ENCODE measurements around the gene UBA5.

UBA5 gene

DNA sequence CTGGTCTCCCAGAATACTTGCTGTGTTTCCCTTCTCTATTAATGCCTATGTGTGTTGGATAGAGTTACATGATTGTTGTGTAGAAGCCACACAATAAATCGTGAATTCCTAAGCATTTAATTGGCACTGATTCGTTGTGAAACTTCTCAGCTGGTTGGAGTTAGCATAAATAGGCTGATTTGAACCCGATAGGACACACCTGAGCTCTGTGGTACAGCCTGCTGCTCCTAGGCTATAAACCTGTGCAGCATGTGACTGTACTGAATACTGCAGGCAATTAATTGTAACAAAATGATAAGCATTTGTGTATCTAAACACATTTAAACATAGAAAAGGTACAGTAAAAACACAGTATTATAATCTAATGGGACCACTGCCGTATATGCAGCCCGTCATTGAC lies 5.4 kb upstream of the UBA5 start:
- no peak for DNase-seq

DNA sequence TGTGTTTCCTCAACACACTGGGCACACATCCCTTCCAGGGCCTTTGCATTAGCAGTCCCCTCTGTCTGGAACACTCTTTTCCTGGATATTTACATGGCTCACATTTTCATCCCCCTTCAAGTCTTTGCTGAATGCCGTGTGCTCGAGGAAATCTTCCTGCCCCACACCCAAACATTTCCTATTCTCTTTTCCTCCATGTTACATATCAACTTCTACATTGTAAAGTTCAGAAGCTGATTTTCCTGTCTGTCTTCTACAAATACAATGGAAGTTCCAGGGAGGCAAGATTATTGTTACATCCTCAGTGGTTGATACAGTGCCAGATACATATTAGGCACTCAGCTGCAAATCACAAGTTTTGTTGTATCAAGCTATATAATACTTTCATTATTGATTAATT lies 4.7 kb upstream of the UBA5 start:
- no peak for DNase-seq

DNA sequence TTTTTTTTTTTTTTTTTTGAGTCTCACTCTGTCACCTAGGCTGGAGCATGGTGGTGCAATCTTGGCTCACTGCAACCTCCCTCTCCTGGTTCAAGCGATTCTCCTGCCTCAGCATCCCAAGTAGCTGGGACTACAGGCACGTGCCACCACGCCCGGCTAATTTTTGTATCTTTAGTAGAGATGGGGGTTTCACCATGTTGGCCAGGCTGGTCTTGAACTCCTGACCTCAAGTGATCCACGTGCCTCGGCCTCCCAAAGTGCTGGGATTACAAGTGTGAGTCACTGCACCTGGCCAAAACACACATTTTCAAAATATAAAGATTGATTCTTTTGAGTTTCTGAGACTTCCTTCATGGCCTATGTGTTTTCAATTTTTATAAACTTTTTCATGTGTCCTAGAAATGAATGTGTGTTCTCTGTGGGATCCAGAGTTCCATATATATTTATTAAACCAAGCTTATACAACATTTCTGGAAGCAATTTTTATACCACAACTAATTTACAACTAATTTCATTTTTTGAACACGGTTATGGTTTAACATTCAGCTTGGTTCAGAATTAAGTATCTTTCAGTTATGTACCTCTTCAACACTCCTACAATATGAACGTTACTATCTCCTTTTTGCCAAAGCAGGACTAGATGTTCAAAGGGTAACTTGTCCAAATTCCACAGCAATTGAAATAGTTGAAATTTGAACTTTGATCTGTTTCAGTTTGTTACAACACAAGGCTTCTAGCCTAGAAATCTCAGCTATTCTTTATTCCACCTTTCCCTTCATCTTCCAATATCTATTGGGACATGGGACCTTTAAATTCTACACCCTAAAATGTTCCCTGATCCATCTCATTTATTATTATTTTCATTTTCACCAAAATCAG lies 2.0 kb upstream of the UBA5 start:
- DNase-seq: no peak

DNA sequence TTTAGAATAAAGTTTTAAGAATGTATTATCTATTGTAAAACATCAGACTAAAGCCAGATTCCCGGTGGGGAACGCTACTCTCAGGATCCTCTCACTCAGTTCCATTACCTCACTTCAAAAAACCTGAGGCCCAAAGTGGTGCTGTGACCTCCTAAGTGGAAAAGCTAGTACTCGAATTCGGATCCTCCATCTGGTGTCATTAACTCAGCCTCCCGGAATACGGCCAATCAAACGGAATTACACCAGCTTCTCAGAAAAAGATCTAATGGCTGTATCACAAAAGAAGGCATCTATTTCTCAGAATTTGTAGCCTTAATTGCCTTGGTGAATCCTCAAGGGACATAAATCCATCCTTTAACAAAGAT lies 1.1 kb upstream of the UBA5 start:
- no peak for DNase-seq

DNA sequence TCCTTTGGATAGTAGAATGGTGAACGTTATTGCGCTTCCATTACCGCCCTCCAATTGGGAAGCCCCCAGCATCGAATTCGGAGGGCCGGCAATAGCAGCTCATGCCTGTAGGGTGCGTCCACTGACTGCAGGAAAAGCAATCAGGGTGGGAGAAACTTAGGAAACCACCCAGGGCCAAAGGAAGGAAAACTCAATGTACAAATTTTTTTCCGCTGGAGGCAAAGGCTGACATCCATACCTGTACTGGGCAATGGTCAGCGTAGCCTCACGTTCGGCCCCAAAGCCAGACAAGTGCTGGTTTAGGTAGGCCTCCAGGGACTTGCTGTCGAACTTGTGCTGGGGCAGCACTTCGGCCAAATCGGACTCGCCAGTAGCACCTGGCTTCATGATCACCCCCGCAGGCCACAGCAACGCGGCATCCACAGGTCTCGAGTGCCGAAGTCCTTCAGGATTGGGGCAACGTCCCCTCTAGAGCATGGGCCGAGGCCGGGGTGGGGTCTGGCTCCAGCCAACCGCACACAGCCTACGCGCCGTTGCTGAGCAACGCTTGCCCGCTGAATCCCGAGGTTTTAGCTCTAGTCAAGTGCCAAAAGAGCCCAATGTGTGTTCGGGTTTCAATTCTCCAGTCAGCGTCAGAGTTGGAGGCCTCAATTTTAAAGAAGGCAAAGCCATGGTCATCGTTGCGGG lies 621 bp upstream of the UBA5 start, which contains the start of gene ACAD11:
Gene ACAD11, minus strand, starts transcription at position 445 of the 687 bp plus-strand sequence. Its CDS starts 58 bp downstream, at position 387.
- DNase-seq: peak; percentile 43

DNA sequence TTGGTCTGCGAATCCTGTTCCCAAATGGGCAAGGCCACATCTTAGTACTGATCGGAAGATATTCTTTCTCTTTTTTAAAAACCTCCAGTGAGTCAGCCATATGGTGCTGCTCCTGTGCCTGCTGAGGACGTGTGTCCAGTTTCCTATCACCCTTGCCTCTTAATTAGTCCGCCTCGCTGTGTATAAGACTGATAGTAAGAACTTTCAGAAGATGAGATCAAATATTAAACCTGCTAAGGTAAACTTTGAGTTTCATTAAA lies 612 bp downstream of the UBA5 start:
- no peak for DNase-seq

DNA sequence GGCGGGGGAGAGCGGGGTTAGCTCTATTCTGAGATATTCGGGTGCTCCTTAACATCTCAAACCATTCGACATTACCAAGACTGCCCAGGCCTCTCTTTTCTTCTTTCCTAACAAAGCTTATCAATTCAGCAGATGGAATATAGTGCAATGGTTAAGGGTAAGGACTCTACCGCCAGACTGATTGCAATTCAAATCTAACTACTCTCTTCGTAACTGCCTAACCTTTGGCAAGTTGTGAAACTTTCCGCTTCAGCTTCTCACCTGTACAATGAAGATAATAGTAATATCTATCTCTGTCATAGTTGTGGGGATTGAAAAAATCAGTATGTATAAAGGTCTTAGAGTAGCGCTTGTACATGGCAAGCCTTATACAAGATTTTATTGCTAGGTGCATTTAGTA lies 972 bp downstream of the UBA5 start:
- DNase-seq: no peak

DNA sequence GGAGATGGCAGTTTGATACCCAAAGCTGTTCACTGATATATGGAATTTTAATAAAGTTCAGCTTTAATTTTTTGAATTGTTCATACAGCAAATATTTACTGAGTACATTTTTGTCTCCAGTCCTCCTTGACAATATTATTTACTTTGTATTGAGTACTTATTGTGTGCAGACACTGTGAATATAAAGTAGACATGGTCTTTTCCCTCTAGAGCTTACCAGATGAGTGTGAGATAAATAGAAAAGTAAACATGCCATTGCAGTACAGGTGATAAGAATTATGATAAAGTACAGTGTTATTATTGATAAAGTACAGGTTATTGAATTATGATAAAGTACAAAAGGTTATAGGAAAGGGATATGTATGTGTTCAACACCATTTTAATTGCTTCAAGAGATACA lies 2.1 kb downstream of the UBA5 start:
- no peak for DNase-seq

DNA sequence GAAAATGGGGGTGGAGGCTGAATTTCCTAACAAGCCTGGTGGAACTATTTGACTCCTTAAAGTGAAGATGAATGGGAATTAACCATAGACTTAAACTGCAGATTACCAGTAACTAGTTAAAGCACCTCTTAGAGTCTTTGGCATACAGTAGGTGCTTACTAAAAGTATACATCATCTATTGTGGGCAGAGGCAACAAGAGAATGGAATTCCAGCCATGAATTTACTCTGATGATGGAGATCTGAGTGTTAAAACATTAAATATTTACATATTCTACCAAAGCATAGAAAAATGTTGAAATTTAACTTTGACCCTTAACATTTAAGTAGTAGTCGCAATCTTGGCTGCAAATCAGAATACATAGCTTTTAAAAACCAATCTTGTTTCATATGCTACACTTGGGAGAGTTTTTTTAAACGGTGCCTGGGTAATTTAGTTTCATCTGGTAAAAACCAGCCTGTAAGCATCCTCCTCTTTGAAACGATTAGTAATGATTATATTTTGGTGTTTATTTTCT lies 5.2 kb downstream of the UBA5 start:
- DNase-seq: no peak

DNA sequence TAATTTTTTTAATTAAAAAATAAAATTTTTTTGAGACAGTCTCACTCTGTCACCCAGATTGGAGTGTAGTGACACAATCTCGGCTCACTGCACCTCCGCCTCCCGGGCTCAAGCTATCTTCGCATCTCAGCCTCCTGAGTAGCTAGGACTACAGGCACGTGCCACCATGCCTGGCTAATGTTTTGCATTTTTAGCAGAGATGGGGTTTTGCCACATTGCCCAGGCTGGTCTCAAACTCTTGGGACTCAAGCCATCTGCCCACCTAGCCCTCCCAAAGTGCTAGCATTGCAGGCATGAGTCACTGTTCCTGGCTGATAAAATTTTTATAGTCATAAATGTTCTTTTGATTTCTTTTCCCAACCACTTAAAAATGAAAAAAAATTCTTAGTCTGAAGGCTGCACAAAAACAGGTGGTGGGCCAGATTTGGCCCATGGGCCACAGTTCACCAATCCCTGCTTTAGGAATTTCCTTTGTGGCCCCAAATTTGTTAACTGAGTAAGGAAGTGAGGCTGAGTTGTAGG lies 9.2 kb downstream of the UBA5 start:
- no peak for DNase-seq

DNA sequence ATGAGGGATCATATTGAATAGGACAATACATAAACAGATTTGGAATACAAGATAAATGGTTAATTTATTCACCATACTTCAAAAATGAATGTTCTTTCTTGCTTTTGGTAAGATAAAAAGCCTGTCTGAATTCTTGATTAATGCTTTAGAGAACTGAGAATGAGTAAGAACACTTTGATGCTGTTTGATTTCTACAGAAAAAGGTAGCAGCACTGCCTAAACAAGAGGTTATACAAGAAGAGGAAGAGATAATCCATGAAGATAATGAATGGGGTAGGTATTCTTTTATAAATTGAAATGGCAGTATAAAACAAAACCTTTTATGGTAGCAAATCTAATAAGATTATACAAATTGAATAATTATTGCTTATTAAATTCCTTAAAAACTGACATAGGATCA lies 15.3 kb downstream of the UBA5 start:
- DNase-seq: no peak

DNA sequence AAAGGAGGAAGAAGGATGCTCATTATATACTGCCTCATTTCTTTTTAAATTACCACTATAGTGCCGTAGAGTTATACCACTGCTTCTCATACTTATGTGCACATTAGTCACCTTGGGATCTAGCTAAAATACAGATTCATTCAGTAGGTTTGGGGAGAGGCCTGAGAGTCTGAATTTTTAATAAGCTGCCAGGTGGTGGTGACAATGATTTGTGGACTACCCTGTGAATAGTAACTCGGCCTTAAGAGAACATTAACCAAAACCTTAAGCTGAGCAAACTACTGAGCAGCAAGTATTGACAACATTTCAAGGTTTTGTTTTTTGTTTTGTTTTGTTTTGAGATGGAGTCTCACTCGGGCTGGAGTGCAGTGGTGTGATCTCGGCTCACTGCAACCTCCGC lies 19.8 kb downstream of the UBA5 start:
- DNase-seq: no peak

DNA sequence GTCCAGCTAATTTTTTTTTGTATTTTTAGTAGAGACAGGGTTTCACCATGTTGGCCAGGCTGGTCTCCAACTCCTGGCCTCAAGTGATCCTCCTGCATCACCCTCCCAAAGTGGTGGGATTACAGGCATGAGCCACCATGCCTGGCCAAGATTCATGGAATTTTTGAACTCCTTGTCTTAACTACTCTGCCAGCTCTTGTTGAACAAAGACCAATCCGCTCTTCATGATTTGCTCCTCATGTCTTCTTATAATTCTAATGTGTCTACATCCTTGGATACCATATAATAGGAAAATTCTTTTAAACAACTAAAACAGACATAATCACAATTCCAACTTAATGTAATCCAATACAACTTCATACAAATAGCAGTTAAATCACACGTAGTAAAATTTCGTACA lies 21.3 kb downstream of the UBA5 start:
- no peak for DNase-seq

DNA sequence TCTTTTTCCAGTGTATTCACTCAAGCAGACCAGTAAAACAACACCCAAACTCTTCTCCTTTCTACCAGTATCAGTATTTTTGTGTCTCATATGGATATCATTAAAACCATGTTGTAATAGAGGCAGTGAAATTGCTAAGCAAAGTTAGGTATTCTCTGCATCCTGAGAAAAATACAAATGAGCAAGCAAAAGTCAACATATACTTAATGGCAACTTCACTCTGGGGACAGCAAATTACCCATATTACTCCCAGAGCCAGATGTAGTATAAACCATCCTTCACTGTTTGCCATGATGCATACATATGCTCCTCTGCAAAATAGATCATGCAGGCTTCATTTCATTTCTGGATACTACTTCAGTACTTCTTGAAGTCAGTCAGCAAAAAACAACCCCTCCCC lies 22.1 kb downstream of the UBA5 start:
- no peak for DNase-seq

DNA sequence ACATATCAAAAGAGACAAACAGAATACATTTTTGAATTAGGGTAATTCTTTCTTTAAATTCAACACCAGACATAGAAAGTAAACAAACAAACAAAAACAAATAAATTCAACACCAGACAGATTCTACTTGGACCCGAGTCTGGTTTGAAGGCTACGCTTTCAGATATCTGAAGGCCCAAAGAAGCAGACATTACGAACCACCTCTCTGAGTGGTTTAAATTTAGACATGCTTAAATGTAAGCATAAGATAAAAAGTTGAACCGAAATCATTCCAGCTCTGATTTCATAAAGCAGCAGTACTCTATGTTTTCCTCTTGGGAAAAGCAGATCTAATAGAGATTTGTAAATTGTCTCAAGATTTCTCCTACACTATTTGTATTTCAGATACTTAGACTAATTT lies 29.9 kb downstream of the UBA5 start:
- no peak for DNase-seq

DNA sequence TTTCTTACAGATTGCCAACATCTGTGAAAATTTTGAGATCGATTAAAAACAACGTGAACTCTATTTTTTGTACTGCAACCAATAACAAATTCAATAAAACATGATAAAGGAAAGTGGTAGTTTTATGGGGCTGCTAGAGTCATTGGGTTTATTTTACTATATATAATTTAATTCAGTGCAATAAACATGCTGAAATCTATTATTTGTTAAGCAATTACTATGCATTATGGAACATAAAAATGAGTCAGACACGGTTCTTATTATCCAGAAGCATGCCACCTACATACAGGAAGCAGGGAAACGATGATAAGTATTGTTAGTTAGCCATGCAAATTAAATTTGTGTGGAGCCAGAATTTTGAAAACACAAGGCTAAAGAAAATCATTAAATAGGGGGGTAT lies 34.9 kb downstream of the UBA5 start:
- DNase-seq: no peak

DNA sequence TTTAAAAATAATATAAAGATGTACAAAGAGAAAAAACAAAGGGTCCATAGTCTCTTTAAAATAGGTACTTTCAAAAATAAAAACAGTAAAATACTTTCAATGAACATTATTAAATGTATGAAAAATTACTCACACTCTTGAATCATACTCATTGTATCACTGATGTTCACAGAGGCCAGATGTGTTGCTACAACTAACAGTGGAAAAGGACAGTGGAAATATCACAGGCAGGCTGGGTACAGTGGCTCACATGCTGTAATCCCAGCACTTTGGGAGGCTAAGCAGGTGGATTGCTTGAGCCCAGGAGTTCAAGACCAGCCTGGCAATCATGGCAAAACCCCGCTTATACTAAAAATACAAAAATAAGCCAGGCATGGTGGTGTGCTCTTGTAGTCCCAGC lies 35.3 kb downstream of the UBA5 start:
- no peak for DNase-seq

DNA sequence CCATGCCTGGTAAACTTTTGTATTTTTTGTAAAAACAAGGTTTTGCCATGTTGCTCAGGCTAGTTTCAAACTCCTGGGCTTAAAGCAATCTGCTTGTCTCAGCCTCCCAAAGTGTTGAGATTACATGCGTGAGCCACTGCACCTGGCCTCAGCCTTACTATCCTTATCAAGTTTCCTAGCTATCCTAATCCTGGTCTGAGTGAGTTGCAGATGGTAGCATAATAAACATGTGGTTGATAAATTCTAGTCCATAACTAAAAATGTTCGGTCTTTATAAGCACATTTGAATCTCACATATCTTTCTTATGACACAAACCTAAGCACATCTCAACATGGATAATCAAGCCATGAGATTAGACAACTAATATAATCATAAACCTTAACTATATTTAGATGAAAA lies 43.6 kb downstream of the UBA5 start:
- DNase-seq: no peak

DNA sequence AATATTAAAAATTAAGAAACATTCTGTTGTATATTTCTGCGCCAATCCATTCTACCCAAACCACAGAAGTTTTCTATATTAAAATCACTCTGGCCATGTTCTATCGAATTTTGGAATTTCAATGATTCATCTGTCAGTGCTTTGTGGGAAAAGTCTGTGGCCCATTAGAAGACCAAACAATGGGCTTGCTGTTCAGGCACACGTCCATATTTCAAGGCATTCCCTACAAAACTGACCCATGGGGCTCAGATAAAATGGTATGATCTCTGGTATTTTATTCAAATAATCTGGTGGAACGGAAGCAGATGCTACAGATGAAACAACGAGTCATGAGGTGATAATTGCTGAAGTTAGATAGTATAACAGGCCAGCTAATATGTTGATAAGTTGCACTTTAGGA lies 49.6 kb downstream of the UBA5 start:
- no peak for DNase-seq

DNA sequence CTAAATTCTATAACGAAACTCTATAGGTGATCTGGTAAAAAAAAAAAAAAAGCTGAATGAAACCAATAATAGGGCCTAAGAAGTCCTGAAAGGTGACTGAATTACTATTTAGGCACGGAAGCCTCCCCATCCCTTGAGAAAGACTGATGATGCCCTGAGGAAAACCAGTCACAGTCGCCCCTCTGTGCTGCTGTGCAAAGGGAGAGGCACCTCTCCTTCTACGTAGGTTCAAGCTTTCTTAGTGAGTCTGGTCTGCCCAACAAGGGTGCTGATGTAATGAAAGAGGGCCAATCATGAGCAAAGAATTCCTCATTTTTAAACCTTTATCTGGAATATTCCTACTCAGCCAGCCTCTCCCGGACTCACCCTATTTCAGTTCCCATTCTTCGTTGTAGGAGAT lies 50.2 kb downstream of the UBA5 start:
- DNase-seq: no peak

DNA sequence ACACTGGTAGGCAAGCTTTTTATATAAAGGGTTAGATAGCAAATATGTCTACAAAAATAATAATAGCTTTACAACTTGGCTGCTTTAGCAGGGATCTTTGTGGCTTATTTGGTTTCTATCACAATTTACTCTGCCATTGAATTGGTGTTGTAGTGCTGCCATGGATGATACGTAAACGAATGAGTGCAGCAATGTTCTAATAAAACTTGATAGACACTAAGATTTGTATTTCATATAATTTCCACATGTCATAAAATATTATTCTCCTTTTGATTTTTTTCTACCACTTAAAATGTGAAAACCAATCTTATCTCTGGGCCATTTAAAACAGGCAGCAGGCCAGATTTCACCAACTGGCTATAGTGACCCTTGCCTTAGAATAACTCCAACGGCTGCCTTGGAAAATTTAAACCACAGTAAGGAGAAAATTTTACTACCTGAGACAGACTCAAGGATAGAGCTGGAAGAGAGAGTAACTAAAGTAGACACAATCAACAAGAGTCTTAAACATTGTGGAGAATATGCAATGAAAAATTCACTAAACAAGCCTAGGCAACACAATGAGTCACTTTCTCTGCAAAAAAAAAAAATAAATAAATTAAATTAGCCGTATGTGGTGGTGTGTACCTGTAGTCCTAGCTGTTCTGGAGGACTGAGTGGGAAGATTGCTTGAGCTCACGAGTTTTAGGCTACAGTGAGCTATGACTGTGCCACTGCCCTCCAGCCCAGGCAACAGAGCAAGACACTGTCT lies 54.0 kb downstream of the UBA5 start:
- no peak for DNase-seq

DNA sequence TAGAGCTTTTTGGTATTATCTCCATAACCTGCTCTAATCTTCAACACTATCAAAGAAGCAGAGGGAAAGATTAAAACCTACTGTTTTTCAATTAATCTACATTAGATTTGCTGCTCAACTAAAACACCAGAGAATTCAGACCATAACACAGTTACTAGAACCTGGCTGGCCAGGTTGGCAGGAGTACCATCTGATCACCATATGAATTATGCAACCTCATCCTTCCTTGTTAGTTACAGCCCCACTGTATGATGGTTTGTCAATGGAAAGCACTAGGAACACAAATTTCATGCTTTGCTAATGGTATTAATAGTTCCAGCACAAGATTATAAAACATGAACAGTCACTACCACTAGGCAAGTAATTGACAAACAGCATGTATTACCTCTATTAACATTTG lies 56.2 kb downstream of the UBA5 start:
- DNase-seq: no peak

DNA sequence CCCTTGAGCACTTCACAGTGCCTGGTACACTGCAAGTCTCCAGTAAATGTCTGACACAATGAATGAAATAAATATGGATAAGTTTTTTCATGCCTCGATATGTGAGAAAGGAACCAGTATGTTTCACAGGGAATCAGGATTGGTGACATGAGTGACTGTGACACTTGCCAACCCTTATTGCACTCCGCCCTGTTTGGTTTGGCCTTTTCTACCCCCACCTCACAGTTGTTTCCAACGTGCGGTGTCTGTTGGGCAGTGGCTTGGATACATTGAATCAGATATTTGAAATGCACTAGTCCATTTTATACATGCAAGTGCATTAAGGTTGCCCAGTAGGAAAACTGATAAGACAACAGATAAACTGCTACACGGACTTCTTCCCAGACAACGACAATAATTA lies 60.1 kb downstream of the UBA5 start:
- DNase-seq: no peak
